GM23338 (cell line): ENCODE data around the gene PRMT7. TPM values are rescaled to one million over a fixed set of nuclear protein-coding genes. Genes with fewer than 3 reads are reported as not detected.

Experiments used
- ATAC-seq: fragments of 200-7000 bp; cut with Tn5 transposase; 3 replicates; pipeline ENCODE4 v1.9.1; 2020
- DNase-seq: peaks from one replicate; pipeline ENCODE4 v3.0.0-alpha.2; 2015; ENCODE audit warnings: low spot score
- H2AFZ ChIP-seq: fragments of 200-600 bp; sonication (generic); 2 replicates; pipeline ENCODE4 v1.8.0; 2016; ENCODE audit warnings: antibody characterized with exemption, mild to moderate bottlenecking, moderate library complexity
- H3F3A ChIP-seq: fragments of 200-600 bp; sonication (generic); replicated peaks from 2 replicates; pipeline ENCODE4 v1.8.0; 2017; ENCODE audit warnings: antibody characterized with exemption, mixed run types, low read depth
- H3K27ac ChIP-seq: fragments of 200-600 bp; sonication (generic); 2 replicates; pipeline ENCODE4 v1.6.1; 2016; ENCODE audit warnings: low read depth
- H3K27me3 ChIP-seq: fragments of 200-600 bp; sonication (generic); 2 replicates; pipeline ENCODE4 v1.8.0; 2016; ENCODE audit warnings: mild to moderate bottlenecking, mixed run types, moderate library complexity; ENCODE audit not compliant: insufficient read depth
- H3K36me3 ChIP-seq: fragments of 200-600 bp; sonication (generic); 2 replicates; pipeline ENCODE4 v1.8.0; 2016; ENCODE audit warnings: mild to moderate bottlenecking; ENCODE audit not compliant: insufficient read depth
- H3K4me1 ChIP-seq: fragments of 200-600 bp; sonication (generic); 2 replicates; pipeline ENCODE4 v1.8.0; 2016; ENCODE audit warnings: mild to moderate bottlenecking, moderate library complexity; ENCODE audit not compliant: insufficient read depth
- H3K4me2 ChIP-seq: fragments of 200-600 bp; sonication (generic); 2 replicates; pipeline ENCODE4 v1.7.1; 2017; ENCODE audit warnings: mixed run types
- H3K4me3 ChIP-seq: fragments of 200-600 bp; sonication (generic); 2 replicates; pipeline ENCODE4 v1.6.1; 2016; ENCODE audit warnings: mixed run types
- H3K79me2 ChIP-seq: fragments of 200-600 bp; sonication (generic); replicated peaks from 2 replicates; pipeline ENCODE4 v1.8.0; 2017; ENCODE audit warnings: mild to moderate bottlenecking; ENCODE audit not compliant: insufficient read depth
- H3K9me2 ChIP-seq: fragments of 200-600 bp; sonication (generic); 2 replicates; pipeline ENCODE4 v1.8.0; 2017; ENCODE audit not compliant: insufficient read depth
- H4K20me1 ChIP-seq: fragments of 200-600 bp; sonication (generic); replicated peaks from 2 replicates; pipeline ENCODE4 v1.8.0; 2017; ENCODE audit warnings: mild to moderate bottlenecking; ENCODE audit not compliant: insufficient read depth
- H3K27ac Mint-ChIP-seq: 2 replicates; pipeline ENCODE4 v1.8.0; 2020; ENCODE audit warnings: inconsistent platforms, mild to moderate bottlenecking, moderate library complexity, mixed read lengths
- H3K27me3 Mint-ChIP-seq: 3 replicates; pipeline ENCODE4 v1.8.0; 2022; ENCODE audit warnings: low read depth, mild to moderate bottlenecking, moderate library complexity, mixed read lengths, inconsistent platforms; ENCODE audit not compliant: insufficient read depth, poor library complexity
- H3K36me3 Mint-ChIP-seq: 3 replicates; pipeline ENCODE4 v1.8.0; 2021; ENCODE audit warnings: low read depth, mild to moderate bottlenecking, inconsistent platforms, moderate library complexity, mixed read lengths
- H3K4me1 Mint-ChIP-seq: 3 replicates; pipeline ENCODE4 v1.8.0; 2020; ENCODE audit warnings: mild to moderate bottlenecking, inconsistent platforms, mixed read lengths
- H3K4me3 Mint-ChIP-seq: 3 replicates; pipeline ENCODE4 v1.8.0; 2021; ENCODE audit warnings: moderate library complexity, mild to moderate bottlenecking, inconsistent platforms, mixed read lengths
- H3K9me3 Mint-ChIP-seq: 3 replicates; pipeline ENCODE4 v1.8.0; 2020; ENCODE audit warnings: moderate library complexity, mild to moderate bottlenecking, inconsistent platforms, mixed read lengths
- CREB1 ChIP-seq: fragments of 250-450 bp; sonication (Bioruptor Pico); IDR thresholded peaks from 2 replicates; pipeline ENCODE4 v1.5.0; 2020; ENCODE audit warnings: low read depth, mild to moderate bottlenecking, moderate library complexity
- EZH2 ChIP-seq: fragments of 200-600 bp; sonication (generic); IDR thresholded peaks from one replicate; pipeline ENCODE4 v1.8.0; 2017; ENCODE audit warnings: antibody characterized with exemption, mild to moderate bottlenecking, low read depth; ENCODE audit not compliant: unreplicated experiment
- JUNB ChIP-seq: IDR thresholded peaks from one replicate; pipeline ENCODE4 v1.6.1; 2016; ENCODE audit warnings: antibody characterized with exemption; ENCODE audit not compliant: unreplicated experiment
- REST ChIP-seq: IDR thresholded peaks from one replicate; pipeline ENCODE4 v1.6.1; 2018; ENCODE audit warnings: antibody characterized with exemption; ENCODE audit not compliant: unreplicated experiment
- STAT1 ChIP-seq: IDR thresholded peaks from one replicate; pipeline ENCODE4 v1.6.1; 2016; ENCODE audit warnings: antibody characterized with exemption; ENCODE audit not compliant: unreplicated experiment
- ZNF114 ChIP-seq: fragments of 250-450 bp; sonication (Bioruptor Pico); IDR thresholded peaks from 2 replicates; pipeline ENCODE4 v1.5.0; 2020; ENCODE audit warnings: mild to moderate bottlenecking, moderate library complexity
- ZNF331 ChIP-seq: fragments of 250-450 bp; sonication (Bioruptor Pico); IDR thresholded peaks from 2 replicates; pipeline ENCODE4 v1.5.0; 2020; ENCODE audit warnings: low read depth, mild to moderate bottlenecking, moderate library complexity
- ZNF462 ChIP-seq: fragments of 250-450 bp; sonication (Bioruptor Pico); IDR thresholded peaks from 2 replicates; pipeline ENCODE4 v1.5.0; 2020; ENCODE audit warnings: mild to moderate bottlenecking, moderate library complexity
- polyA plus RNA-seq: library from polyadenylated mRNA; unstranded; fragments of >200 nt; fragmentation: Nextera tagmentation; extraction: Ambion mirVana; gene quantifications from 2 replicates; pipeline ENCODE4 v1.2.1, GENCODE V29; 2016
- total RNA-seq: library from RNA; depleted of rRNA; stranded (reverse); fragments of >200 nt; shearing (Covaris generic); gene quantifications from 2 replicates; pipeline ENCODE4 v1.2.3, GENCODE V29; 2014

The PRMT7 gene
- total and polyA plus RNA-seq, 2 experiments from 2014 or later, result 20.2 to 65.3 TPM

GRCh38 chr16:68273459-68273858, 37.4 kb upstream of the PRMT7 start:
- peaks cover 11% of the 10 kb centered on the region for H3K4me1 ChIP-seq
- H3K4me2 ChIP-seq, result no peak overlapping the region
- no peak overlapping the region for H3K27ac ChIP-seq
- ATAC-seq (no peak), DNase-seq (no peak)
- no peak overlapping the region for H3K4me3 ChIP-seq
- no peaks in the 10 kb centered on the region for H3K9me3 Mint-ChIP-seq
- H3K9me2 ChIP-seq, result no peaks in the 10 kb centered on the region
- no peak overlapping the region for H2AFZ ChIP-seq
- peaks cover 13% of the 10 kb centered on the region for H4K20me1 ChIP-seq
- H3K27me3 ChIP-seq, result no peaks in the 10 kb centered on the region
- no peak for TF ChIP-seq ZNF114 (CRISPR knock-in tag)
- no peak for TF ChIP-seq ZNF462 (CRISPR knock-in tag)
- no peak for TF ChIP-seq CREB1 (CRISPR knock-in tag)
- no peak for TF ChIP-seq REST
- TF ChIP-seq ZNF331, result no peak
- no peak for TF ChIP-seq EZH2
- TF ChIP-seq JUNB, result no peak
- no peak for TF ChIP-seq STAT1
- peak overlapping the region; percentile 66; the same call in 1 of the 2 replicates for H3K27ac Mint-ChIP-seq
- peaks cover 7% of the 10 kb centered on the region for H3K4me1 Mint-ChIP-seq
- H3K4me3 Mint-ChIP-seq, result no peak overlapping the region
- peaks cover 44% of the 10 kb centered on the region for H3K79me2 ChIP-seq
- no peaks in the 10 kb centered on the region for H3F3A ChIP-seq
- no peaks in the 10 kb centered on the region for H3K36me3 ChIP-seq
- peaks cover 5% of the 10 kb centered on the region for H3K27me3 Mint-ChIP-seq
- H3K36me3 Mint-ChIP-seq, result peaks cover 29% of the 10 kb centered on the region
